ENCODE data around the gene TEX36. TPM values are rescaled to one million over a fixed set of nuclear protein-coding genes. Genes with fewer than 3 reads are reported as not detected.

Gene TEX36
- polyA plus RNA-seq, 1 experiment, result not detected

- Histone ChIP-seq H3K27ac (ENCODE audit: low read depth, low read length) (no peak overlapping the region), H3K27me3 (ENCODE audit: control insufficient read depth, insufficient read depth, low read length) (no peaks in the 10 kb centered on the region), H3K9me3 (ENCODE audit: control insufficient read depth, insufficient read depth, low read length) (peaks cover 3% of the 10 kb centered on the region; the same call in 1 of the 2 replicates), H3K4me3 (ENCODE audit: low read depth, low read length) (no peak overlapping the region)
- no peak for DNase-seq (ENCODE audit: low read depth, low spot score)
- POLR2A ChIA-PET, result no interaction called here
- TF ChIP-seq, protein P1, sequence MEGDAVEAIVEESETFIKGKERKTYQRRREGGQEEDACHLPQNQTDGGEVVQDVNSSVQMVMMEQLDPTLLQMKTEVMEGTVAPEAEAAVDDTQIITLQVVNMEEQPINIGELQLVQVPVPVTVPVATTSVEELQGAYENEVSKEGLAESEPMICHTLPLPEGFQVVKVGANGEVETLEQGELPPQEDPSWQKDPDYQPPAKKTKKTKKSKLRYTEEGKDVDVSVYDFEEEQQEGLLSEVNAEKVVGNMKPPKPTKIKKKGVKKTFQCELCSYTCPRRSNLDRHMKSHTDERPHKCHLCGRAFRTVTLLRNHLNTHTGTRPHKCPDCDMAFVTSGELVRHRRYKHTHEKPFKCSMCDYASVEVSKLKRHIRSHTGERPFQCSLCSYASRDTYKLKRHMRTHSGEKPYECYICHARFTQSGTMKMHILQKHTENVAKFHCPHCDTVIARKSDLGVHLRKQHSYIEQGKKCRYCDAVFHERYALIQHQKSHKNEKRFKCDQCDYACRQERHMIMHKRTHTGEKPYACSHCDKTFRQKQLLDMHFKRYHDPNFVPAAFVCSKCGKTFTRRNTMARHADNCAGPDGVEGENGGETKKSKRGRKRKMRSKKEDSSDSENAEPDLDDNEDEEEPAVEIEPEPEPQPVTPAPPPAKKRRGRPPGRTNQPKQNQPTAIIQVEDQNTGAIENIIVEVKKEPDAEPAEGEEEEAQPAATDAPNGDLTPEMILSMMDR (IDR thresholded peaks at IDR 0.05; ENCODE audit: low read depth, low read length), result no peak
- CTCF ChIA-PET, result no interaction called here
Measured at GRCh38 chr10:125646311-125646710, 36.7 kb downstream of the TEX36 start.

DNA sequence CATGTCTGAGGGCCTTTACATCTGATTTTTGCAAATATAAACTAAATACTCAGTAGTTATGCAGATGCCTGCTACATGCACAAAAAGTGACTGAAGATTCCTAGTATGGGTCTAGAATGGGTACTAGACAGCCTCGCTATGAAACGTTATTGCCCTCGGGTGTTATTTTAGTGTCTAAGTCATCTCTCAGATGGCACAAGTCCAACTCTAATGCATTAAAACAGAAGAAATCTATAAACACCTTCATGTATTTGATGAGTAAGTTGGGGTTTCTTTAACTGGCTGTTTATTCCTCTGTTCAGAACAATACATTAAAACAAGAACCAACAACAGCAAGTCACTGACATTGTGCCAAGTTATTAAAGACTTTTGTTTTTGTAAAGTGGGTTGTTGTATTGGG is 41.6 kb downstream of the TEX36 start:
- no peak for DNase-seq (ENCODE audit: low read depth, low spot score)
- CTCF ChIA-PET, result no interaction called here
- Histone ChIP-seq H3K9me3 (ENCODE audit: control insufficient read depth, insufficient read depth, low read length) (no peaks in the 10 kb centered on the region), H3K27me3 (ENCODE audit: control insufficient read depth, insufficient read depth, low read length) (peaks cover 2% of the 10 kb centered on the region), H3K27ac (ENCODE audit: low read depth, low read length) (no peak overlapping the region), H3K4me3 (ENCODE audit: low read depth, low read length) (no peak overlapping the region)
- POLR2A ChIA-PET, result interaction anchor here (0.6 kb wide), 1 partner anchor 269 kb away, joined by 7 read pairs; no protein-coding TSS in a partner anchor
- TF ChIP-seq, protein P1 (IDR thresholded peaks at IDR 0.05; ENCODE audit: low read depth, low read length), result no peak

DNA sequence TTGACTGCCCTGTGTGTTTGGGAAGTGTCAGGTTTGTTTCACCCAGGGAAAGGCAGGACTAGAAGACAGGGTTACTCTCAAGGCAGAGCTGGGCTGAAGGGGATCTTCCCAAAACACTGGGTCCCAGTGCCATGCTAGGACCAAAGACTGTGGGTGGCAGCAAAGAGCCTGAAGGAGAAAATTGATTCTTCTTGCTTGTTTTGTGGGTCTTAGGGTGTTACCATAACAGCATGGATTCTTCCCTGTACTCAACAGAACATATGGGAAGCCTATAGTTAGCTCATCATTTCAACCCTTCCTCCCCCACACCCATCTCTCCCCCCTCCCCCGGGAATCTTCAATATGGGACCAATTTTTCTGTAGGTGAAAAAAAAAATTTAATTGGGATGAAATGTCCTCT is 42.3 kb downstream of the TEX36 start:
- POLR2A ChIA-PET, result interaction anchor here (0.6 kb wide), 1 partner anchor 268 kb away, joined by 7 read pairs; no protein-coding TSS in a partner anchor
- CTCF ChIA-PET, result no interaction called here
- TF ChIP-seq, protein P1 (IDR thresholded peaks at IDR 0.05; ENCODE audit: low read depth, low read length), result no peak
- Histone ChIP-seq H3K27ac (ENCODE audit: low read depth, low read length) (no peak overlapping the region), H3K27me3 (ENCODE audit: control insufficient read depth, insufficient read depth, low read length) (peaks cover 2% of the 10 kb centered on the region), H3K9me3 (ENCODE audit: control insufficient read depth, insufficient read depth, low read length) (no peaks in the 10 kb centered on the region), H3K4me3 (ENCODE audit: low read depth, low read length) (no peak overlapping the region)
- no peak for DNase-seq (ENCODE audit: low read depth, low spot score)

DNA sequence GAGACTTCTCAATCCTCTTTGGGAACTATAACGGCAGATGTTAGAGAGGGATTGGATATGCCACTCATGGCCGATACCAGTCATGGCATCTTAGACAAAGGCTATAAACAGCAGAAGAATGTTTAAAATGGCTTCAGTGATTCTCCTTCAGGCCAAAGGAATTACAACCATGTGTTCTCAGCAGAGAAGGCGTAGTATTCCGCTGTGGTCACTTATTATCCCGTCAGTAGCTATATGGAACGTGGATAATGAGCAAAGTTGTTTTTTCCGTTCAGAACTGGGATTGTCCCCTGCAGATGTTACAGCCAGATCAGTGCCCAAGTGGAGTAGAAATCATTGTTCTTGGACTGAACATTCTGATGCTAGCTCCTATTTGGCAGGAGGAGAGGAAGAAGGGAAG is 43.1 kb downstream of the TEX36 start:
- TF ChIP-seq, protein P1 (IDR thresholded peaks at IDR 0.05; ENCODE audit: low read depth, low read length), result no peak
- Histone ChIP-seq H3K4me3 (ENCODE audit: low read depth, low read length) (no peak overlapping the region), H3K27ac (ENCODE audit: low read depth, low read length) (no peak overlapping the region), H3K27me3 (ENCODE audit: control insufficient read depth, insufficient read depth, low read length) (peaks cover 2% of the 10 kb centered on the region), H3K9me3 (ENCODE audit: control insufficient read depth, insufficient read depth, low read length) (no peaks in the 10 kb centered on the region)
- CTCF ChIA-PET, result no interaction called here
- POLR2A ChIA-PET, result no interaction called here
- DNase-seq (ENCODE audit: low read depth, low spot score), result no peak

DNA sequence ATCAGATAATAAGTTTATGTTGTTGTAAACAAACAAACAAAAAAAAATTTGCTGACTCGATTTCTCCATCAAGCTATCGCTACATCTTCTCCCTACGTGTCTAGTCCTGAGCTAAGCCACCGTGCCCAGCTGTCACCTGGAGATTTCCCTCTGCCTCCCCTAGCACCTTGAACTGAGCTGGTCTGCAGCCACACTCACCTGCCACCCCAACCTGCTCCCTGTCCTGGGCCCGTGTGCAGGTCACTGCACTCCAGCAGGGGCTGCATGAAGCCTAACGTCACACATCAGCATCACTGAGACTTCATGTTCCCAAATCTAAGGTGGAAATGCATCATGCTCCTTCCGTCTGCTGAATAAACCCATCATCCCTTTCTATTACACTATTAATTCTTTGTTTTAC is 44.4 kb downstream of the TEX36 start:
- DNase-seq (ENCODE audit: low read depth, low spot score), result no peak
- Histone ChIP-seq H3K9me3 (ENCODE audit: control insufficient read depth, insufficient read depth, low read length) (no peaks in the 10 kb centered on the region), H3K27ac (ENCODE audit: low read depth, low read length) (no peak overlapping the region), H3K27me3 (ENCODE audit: control insufficient read depth, insufficient read depth, low read length) (peaks cover 2% of the 10 kb centered on the region), H3K4me3 (ENCODE audit: low read depth, low read length) (no peak overlapping the region)
- ChIA-PET CTCF (no interaction called here), POLR2A (no interaction called here)
- TF ChIP-seq, protein P1 (IDR thresholded peaks at IDR 0.05; ENCODE audit: low read depth, low read length), result no peak

Data from AG04450 (cell line).